HG03442 (cell line): ENCODE measurements around the gene OR7D2.

ENCODE experiments used
- ATAC-seq: cut with Tn5 transposase; IDR thresholded peaks from one replicate; pipeline ENCODE4 v1.9.1; 2021; ENCODE audit warnings: mild to moderate bottlenecking, moderate library complexity; ENCODE audit not compliant: unreplicated experiment

Gene OR7D2

GRCh38 chr19:9178901-9179300 lies at the start of gene OR7D2:
Gene OR7D2, plus strand, starts transcription at chr19:9178979. Its CDS starts 6,803 bp downstream, at chr19:9185782.
- no peak for ATAC-seq

DNA sequence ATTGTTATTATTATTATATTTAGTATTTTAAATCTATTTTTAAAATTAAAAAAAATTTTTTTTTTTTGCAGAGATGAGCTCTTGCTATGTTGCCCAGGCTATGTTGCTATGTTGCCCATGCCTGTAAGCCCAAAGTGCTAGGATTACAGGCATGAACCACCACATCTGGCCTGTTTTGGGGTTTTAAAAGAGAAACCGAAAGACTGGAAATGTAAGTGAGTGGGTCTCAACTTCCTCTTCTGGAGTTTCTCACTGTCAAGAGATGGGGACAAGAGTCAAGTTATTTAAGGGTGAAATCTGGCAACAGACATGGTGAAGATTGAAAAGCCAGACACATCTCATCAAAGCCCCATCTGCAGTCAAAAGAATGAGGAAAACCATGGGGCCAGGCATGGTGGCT lies 47.8 kb upstream of the OR7D2 start:
- no peak for ATAC-seq

DNA sequence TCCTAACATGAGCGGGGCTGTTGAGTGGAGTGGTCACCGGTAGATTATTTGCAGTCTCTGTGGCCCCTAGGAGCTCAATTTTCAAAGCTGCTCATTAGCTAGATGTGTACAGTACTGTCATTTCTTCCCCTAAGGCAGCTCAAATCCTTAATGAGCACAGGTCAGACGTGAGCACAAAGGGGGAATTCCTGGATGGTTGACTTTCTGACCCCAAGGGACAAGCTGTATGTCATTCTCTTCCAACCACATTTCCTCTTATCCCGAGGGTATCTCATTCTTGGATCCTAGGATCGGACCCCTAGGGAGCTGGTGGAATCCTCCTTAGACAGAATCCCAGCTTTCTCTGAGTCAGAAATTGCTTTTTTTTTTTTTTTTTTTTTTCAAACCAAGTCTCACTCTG lies 46.4 kb upstream of the OR7D2 start:
- no peak for ATAC-seq

DNA sequence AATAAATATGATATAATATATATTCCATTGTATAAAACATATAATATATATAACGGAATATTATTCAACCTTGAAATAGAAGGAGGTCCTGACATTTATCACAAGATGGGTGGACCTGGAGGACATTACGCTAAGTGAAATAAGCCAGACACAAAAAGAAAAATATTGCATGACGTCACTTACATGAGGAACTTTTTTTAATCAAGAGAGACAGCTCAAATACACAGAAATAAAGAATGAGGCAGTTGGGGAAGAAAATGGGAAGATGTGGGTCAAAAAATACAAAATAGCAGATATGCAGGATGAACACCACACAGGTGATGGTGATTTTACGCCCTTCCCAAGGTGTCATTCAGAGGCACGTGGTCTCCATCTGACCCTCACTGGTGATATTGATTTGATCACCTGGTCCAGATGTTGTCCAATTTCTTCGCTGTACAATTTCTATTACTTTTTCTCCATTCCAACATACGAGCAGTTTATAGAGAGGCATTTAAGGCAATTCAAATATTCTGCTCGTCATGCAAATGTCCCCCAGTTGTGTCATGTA lies 39.1 kb upstream of the OR7D2 start:
- ATAC-seq, result no peak

DNA sequence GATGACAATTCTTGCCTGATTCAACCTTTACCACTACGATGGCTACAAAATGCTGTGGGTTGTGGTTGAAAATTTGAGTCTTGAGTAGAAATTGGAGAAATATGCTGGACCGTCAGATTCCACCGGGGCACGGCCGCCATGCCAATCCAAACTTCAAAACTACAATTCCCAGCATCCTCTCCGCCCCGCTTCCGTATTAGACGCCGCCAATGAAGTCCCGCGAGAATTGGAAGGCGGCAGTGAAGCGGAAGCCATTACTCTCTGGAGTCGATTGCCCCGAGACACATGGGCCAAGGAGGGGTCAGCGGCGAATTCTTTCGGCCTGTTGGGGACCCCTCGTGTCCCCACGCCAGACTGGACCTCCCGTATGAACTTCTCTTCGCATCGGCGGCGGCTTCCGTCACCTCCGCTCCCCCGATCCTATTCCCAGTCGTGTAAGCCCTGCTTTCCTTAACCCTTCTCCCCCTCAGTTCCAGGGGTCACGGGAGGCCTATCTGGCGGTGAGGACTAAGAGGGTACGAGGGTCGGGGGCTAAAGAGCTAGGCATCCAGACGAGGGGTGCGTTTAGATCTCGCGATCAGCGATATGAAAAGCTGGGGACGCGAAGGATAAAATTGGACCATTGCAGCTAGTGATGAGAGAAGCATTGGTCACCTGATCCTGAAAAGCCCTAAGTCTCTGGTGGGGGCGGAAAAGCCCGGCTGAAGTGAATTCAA lies 38.5 kb upstream of the OR7D2 start, which contains the start of gene ZNF317:
Gene ZNF317 (plus strand): TSS at position 239 of the 716 bp plus-strand sequence. CDS start 15,620 bp downstream, outside the sequence.
- peak; percentile 95 for ATAC-seq

DNA sequence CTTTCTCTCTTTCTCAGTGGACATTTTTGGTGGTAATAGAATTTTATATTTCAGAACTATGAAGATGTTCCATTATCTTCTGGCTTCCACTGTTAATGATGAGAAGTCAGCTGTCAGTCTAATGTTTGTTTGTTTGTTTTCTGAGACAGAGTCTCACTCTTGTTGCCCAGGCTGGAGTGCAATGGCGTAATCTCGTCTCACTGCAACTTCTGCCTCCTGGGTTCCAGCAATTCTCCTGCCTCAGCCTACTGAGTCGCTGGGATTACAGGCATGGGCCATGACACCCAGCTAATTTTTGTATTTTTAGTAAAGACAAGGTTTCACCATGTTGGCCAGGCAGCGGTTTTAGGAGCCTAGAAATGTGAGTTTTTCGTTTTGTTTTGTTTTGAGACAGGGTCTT lies 33.9 kb upstream of the OR7D2 start:
- ATAC-seq, result no peak

DNA sequence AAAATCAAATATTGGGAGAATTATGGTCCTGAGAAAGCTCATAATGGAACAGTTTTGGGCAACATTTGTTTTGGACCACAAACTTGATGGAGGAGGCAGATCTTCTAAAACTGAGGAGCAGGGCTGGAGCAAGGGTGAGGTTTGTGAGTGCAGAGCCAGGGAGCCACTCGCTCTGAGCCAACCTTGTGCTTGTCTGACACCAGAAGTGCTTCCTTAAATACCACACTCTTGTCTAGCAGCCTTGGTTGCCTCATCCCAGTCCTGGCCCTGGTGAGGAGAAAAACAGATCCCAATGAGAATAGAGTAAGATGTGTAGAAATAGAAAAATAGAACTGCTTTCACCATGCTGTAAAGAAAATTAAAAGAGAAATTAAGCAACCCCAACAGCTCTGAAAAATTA lies 31.9 kb upstream of the OR7D2 start:
- no peak for ATAC-seq

DNA sequence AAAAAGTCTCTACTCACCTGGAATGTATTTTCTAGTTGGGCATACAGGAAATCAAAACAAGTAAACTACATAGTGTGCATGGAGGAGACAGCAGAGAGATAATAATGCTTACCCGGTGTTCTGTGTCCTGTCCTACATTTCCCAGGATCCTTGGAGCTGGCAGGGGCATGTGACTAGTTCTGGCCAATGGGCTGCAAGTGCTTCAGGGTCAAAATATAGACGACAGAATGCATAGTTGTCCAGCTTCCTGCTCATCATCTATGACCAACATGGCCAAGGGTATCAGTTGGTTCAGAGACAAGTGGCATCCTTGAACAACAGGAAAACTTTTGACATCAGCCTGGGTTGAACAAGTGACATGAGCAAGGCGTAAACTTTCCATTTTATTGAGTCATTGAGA lies 30.1 kb upstream of the OR7D2 start:
- no peak for ATAC-seq

DNA sequence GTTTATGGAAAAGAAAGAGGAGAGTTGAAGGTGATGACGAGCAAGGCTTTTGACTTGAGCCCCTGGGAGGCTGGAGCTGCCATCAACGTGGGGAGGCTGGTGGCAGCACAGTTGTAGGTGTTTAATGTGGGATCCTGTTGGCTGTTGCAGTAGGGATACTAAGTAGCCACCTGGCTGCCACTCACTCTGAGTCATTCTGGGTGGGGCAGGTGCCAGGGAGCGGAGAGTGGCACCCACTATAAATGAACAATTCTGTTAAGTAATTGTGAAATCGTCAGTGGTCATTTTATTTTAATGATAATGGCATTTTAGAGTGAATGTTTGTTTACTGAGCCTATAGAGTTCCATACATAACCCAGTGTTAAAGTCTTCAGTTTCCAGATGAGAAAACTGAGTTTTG lies 28.8 kb upstream of the OR7D2 start:
- ATAC-seq, result no peak

DNA sequence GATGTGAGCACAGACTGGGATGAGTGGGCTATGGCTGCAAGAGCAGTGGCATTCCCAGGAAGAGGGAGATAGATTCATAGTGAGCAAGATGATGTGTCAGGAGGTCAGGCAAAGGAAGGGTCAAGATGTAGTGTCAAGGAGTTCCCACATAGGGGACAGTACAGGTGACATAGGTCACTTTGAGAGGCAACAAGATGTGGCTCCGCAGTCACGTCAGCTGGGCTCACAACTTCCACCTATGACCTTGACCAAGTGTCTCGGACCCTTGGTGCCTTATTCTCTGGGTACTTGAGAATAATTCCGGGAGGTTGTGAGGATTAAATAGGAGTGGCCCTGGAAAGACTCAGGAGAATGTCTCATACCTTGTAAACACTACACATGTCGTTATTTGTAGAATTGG lies 28.1 kb upstream of the OR7D2 start:
- ATAC-seq, result no peak

DNA sequence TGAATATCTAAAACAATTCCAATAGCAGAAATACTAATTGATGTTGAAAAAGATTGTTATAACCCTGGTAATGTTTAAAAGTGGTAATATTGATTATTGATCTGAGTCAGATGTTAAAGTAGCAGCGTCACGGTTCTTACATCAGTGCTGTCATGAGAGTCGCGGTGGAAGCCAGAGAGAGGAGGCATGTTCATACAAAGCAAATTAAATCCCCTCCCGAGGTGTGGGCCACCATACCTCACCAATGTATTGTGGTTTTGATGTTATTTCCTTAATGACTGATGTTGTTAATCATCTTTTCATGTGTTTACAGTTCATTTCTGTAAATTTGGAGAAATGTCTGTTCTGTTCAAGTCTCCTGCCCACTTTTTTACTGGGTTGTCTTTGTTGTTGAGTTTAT lies 27.4 kb upstream of the OR7D2 start:
- no peak for ATAC-seq

DNA sequence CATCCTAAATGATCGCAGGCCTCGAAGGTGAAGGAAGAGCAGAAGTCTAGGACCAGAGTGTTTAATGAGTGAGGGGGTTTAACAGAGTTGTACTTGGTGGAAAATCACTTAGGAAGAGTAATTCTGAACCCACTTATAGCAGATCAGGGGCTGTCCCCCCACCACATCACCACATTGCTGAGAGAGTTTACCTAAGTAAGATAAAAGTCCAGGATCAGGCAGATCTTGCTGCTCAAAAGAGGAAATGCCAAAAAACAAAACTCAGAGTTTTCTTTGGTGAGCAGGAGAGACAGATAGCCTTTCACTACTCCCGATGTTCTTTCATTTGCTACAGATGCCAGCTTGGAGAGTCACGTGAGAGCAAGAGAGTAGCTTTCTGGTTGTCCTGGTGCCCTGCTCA lies 23.2 kb upstream of the OR7D2 start:
- no peak for ATAC-seq

- ATAC-seq, result no peak
Measured at GRCh38 chr19:9156304-9156703, 22.5 kb upstream of the OR7D2 start.

GRCh38 chr19:9159891-9160290 lies 18.9 kb upstream of the OR7D2 start:
- ATAC-seq, result no peak

GRCh38 chr19:9161427-9161826 lies 17.4 kb upstream of the OR7D2 start:
- ATAC-seq, result no peak

DNA sequence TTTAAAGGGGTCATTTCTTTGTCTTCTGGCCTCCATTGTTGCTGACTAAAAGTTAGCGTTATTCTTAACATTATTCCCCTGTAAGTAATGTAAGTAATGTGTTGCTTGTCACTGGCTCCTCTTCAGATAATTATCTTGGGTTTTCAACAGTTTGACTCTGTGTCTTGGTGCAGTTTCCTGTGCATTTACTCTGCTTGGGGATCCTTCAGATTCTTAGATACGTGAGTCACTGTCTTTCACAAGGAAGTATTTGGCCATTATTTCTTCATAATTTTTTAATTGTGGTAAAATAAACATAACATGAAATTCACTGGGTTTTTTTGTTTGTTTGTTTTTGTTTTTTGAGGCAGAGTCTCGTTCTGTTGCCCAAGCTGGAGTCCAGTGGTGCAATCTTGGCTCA lies 13.5 kb upstream of the OR7D2 start:
- no peak for ATAC-seq

GRCh38 chr19:9166846-9167245 lies 11.9 kb upstream of the OR7D2 start:
- ATAC-seq, result no peak

- no peak for ATAC-seq
Measured at GRCh38 chr19:9171393-9171991, 7.3 kb upstream of the OR7D2 start.

GRCh38 chr19:9175326-9175725 lies 3.5 kb upstream of the OR7D2 start:
- ATAC-seq, result no peak

- ATAC-seq, result no peak
Measured at GRCh38 chr19:9183000-9183399, 4.2 kb downstream of the OR7D2 start.

GRCh38 chr19:9187191-9187590 lies 8.4 kb downstream of the OR7D2 start:
- no peak for ATAC-seq

- no peak for ATAC-seq
Measured at GRCh38 chr19:9189535-9189934, 10.8 kb downstream of the OR7D2 start.
